ENCODE data around the gene ZBTB21.

DNA sequence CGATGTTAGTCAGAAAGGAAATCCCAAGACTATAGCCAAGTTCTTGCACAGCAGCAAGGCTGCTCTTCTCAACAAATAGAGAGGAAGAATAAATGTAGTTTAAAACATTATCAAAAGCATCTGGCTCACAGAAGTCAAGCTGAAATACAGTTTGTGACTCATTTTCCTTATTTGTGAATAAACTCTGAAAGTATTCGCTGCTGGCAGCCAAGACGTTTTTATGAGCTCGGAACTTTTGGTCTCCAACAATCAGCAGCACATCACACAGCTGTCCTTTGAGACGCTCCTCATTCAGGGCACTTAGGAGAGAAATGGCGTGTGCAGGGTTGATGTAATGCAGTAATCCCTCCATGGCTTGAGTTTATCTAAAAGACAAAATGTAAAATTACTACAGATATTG lies 16.4 kb downstream of the ZBTB21 start:
- TF ChIP-seq, protein P1, sequence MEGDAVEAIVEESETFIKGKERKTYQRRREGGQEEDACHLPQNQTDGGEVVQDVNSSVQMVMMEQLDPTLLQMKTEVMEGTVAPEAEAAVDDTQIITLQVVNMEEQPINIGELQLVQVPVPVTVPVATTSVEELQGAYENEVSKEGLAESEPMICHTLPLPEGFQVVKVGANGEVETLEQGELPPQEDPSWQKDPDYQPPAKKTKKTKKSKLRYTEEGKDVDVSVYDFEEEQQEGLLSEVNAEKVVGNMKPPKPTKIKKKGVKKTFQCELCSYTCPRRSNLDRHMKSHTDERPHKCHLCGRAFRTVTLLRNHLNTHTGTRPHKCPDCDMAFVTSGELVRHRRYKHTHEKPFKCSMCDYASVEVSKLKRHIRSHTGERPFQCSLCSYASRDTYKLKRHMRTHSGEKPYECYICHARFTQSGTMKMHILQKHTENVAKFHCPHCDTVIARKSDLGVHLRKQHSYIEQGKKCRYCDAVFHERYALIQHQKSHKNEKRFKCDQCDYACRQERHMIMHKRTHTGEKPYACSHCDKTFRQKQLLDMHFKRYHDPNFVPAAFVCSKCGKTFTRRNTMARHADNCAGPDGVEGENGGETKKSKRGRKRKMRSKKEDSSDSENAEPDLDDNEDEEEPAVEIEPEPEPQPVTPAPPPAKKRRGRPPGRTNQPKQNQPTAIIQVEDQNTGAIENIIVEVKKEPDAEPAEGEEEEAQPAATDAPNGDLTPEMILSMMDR (IDR thresholded peaks at IDR 0.05): no peak
- TF ChIP-seq, protein P2, sequence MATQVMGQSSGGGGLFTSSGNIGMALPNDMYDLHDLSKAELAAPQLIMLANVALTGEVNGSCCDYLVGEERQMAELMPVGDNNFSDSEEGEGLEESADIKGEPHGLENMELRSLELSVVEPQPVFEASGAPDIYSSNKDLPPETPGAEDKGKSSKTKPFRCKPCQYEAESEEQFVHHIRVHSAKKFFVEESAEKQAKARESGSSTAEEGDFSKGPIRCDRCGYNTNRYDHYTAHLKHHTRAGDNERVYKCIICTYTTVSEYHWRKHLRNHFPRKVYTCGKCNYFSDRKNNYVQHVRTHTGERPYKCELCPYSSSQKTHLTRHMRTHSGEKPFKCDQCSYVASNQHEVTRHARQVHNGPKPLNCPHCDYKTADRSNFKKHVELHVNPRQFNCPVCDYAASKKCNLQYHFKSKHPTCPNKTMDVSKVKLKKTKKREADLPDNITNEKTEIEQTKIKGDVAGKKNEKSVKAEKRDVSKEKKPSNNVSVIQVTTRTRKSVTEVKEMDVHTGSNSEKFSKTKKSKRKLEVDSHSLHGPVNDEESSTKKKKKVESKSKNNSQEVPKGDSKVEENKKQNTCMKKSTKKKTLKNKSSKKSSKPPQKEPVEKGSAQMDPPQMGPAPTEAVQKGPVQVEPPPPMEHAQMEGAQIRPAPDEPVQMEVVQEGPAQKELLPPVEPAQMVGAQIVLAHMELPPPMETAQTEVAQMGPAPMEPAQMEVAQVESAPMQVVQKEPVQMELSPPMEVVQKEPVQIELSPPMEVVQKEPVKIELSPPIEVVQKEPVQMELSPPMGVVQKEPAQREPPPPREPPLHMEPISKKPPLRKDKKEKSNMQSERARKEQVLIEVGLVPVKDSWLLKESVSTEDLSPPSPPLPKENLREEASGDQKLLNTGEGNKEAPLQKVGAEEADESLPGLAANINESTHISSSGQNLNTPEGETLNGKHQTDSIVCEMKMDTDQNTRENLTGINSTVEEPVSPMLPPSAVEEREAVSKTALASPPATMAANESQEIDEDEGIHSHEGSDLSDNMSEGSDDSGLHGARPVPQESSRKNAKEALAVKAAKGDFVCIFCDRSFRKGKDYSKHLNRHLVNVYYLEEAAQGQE (IDR thresholded peaks at IDR 0.05; ENCODE audit: insufficient read depth in 1 of 2, low read depth in 2 of 2, low read length in 1 of 2): no peak
- TF ChIP-seq POLR2AphosphoS5 (IDR thresholded peaks at IDR 0.05; ENCODE audit: low read depth, low read length) (no peak), TCF7L2 (IDR thresholded peaks at IDR 0.05; ENCODE audit: low read depth, low read length) (no peak), SIN3A (IDR thresholded peaks at IDR 0.05; ENCODE audit: borderline replicate concordance, insufficient read depth, low read depth, low read length) (no peak)
